Activated CD4-positive, CD25-positive, alpha-beta regulatory T cell (primary cell): ENCODE results near the gene FXYD7.
"Not testable (repeated sequence)": the region's sequence is repeated elsewhere in the genome, so short reads cannot be mapped to it uniquely, and the experiment has no call there.

Source experiments
- DNase-seq, 4 experiments: peaks; one replicate each; lab custom pipeline; 2025; lab: John Stamatoyannopoulos, UW

The FXYD7 gene

GRCh38 chr19:35143231-35143715 lies at the start of gene FXYD7:
Gene FXYD7 (plus strand): TSS chr19:35143255. CDS start chr19:35143334, 79 bp downstream.
- DNase-seq: no peak

GRCh38 chr19:35093430-35093829 lies 49.6 kb upstream of the FXYD7 start:
- DNase-seq: no peak

- DNase-seq: no peak
Measured at GRCh38 chr19:35093941-35094647, 49.0 kb upstream of the FXYD7 start.

- DNase-seq: no peak
Measured at GRCh38 chr19:35094656-35095055, 48.4 kb upstream of the FXYD7 start.

GRCh38 chr19:35095667-35096368 lies 47.2 kb upstream of the FXYD7 start:
- DNase-seq: no peak

- no peak for DNase-seq
Measured at GRCh38 chr19:35098413-35099049, 44.5 kb upstream of the FXYD7 start.

GRCh38 chr19:35099155-35099896 lies 43.7 kb upstream of the FXYD7 start:
- DNase-seq: no peak

- DNase-seq: no peak
Measured at GRCh38 chr19:35099897-35100275, 43.2 kb upstream of the FXYD7 start.

GRCh38 chr19:35100588-35101533 lies 42.2 kb upstream of the FXYD7 start:
- no peak for DNase-seq

GRCh38 chr19:35101949-35102348 lies 41.1 kb upstream of the FXYD7 start:
- not testable (repeated sequence) for DNase-seq

- not testable (repeated sequence) for DNase-seq
Measured at GRCh38 chr19:35103614-35104013, 39.4 kb upstream of the FXYD7 start.

GRCh38 chr19:35104361-35104760 lies 38.7 kb upstream of the FXYD7 start:
- no peak for DNase-seq

- no peak for DNase-seq
Measured at GRCh38 chr19:35105047-35105410, 38.0 kb upstream of the FXYD7 start.

GRCh38 chr19:35105411-35106290 lies 37.4 kb upstream of the FXYD7 start:
- DNase-seq: no peak

GRCh38 chr19:35106291-35106583 lies 36.8 kb upstream of the FXYD7 start:
- no peak for DNase-seq

- DNase-seq: no peak
Measured at GRCh38 chr19:35106898-35107541, 36.0 kb upstream of the FXYD7 start.

- no peak for DNase-seq
Measured at GRCh38 chr19:35107545-35107944, 35.5 kb upstream of the FXYD7 start.

GRCh38 chr19:35108730-35109129 lies 34.3 kb upstream of the FXYD7 start:
- no peak for DNase-seq

- no peak for DNase-seq
Measured at GRCh38 chr19:35109395-35110112, 33.5 kb upstream of the FXYD7 start.
